HG03439 (cell line): ENCODE measurements around the gene KCNC4.

ENCODE experiments used
- ATAC-seq: cut with Tn5 transposase; IDR thresholded peaks from one replicate; pipeline ENCODE4 v1.9.1; 2021; ENCODE audit warnings: mild to moderate bottlenecking, moderate library complexity; ENCODE audit not compliant: unreplicated experiment

The KCNC4 gene

GRCh38 chr1:110209715-110210603, at the start of gene KCNC4:
Gene KCNC4 (plus strand): TSS chr1:110210314. CDS start chr1:110211500, 1,186 bp downstream.
- ATAC-seq: peak; percentile 82

GRCh38 chr1:110160538-110161100, 49.5 kb upstream of the KCNC4 start:
- ATAC-seq: no peak

GRCh38 chr1:110161165-110161564, 48.9 kb upstream of the KCNC4 start:
- ATAC-seq: no peak

GRCh38 chr1:110161849-110162248, 48.3 kb upstream of the KCNC4 start:
- ATAC-seq: no peak

- no peak for ATAC-seq
Measured at GRCh38 chr1:110163591-110163990, 46.5 kb upstream of the KCNC4 start.

- no peak for ATAC-seq
Measured at GRCh38 chr1:110164725-110165350, 45.3 kb upstream of the KCNC4 start.

- ATAC-seq: no peak
Measured at GRCh38 chr1:110165761-110166231, 44.3 kb upstream of the KCNC4 start.

- no peak for ATAC-seq
Measured at GRCh38 chr1:110166861-110167260, 43.3 kb upstream of the KCNC4 start.

GRCh38 chr1:110170766-110171733, 39.1 kb upstream of the KCNC4 start:
- ATAC-seq: no peak

GRCh38 chr1:110172001-110172400, 38.1 kb upstream of the KCNC4 start:
- ATAC-seq: no peak

- ATAC-seq: no peak
Measured at GRCh38 chr1:110173466-110174105, 36.5 kb upstream of the KCNC4 start.

GRCh38 chr1:110174961-110175360, 35.2 kb upstream of the KCNC4 start:
- ATAC-seq: no peak

GRCh38 chr1:110176299-110176956, 33.7 kb upstream of the KCNC4 start:
- no peak for ATAC-seq

- no peak for ATAC-seq
Measured at GRCh38 chr1:110177775-110178174, 32.3 kb upstream of the KCNC4 start.

- no peak for ATAC-seq
Measured at GRCh38 chr1:110183642-110184167, 26.4 kb upstream of the KCNC4 start.

GRCh38 chr1:110184446-110184845, 25.7 kb upstream of the KCNC4 start:
- no peak for ATAC-seq

GRCh38 chr1:110185181-110185580, 24.9 kb upstream of the KCNC4 start:
- ATAC-seq: no peak

GRCh38 chr1:110186558-110186957, 23.6 kb upstream of the KCNC4 start:
- no peak for ATAC-seq

- no peak for ATAC-seq
Measured at GRCh38 chr1:110187139-110187890, 22.8 kb upstream of the KCNC4 start.
